ENCODE results near the gene SLC27A4.

Gene SLC27A4

GRCh38 chr9:128392302-128393144, 52.2 kb downstream of the SLC27A4 start:
- no peak for FAIRE-seq

DNA sequence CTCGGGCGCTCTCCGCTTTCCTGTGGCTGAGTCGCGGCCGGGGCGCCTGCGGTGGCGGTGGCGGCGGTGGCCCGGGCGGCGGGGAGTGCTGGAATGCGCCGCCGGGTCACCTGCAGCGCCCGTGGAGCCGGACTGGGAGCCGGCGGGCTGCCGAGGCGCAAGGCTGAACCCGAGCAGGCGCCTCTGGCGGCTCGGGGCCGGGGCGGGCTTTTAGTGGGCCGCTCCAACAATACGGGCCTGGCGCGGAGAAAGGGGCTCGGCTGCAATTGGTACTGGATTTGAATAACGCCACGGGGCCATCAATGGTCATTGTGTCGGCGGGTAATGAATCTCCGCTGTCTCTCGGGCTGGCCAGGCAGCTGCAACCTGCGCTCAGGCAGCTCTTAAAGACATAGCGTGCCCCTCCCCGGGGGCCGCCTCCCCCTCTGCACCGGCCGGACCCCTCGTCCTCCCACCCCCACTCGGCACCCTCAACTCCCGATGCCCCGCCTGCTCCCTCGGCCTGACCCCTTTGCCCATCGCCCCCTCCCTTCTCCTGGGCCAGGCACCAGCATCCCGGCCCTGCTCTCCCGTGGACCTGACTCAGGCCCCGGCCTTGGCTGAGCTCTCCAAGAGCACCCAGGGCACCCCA, 52.9 kb downstream of the SLC27A4 start:
- FAIRE-seq, result no peak

GRCh38 chr9:128393970-128394369, 53.6 kb downstream of the SLC27A4 start:
- no peak for FAIRE-seq

DNA sequence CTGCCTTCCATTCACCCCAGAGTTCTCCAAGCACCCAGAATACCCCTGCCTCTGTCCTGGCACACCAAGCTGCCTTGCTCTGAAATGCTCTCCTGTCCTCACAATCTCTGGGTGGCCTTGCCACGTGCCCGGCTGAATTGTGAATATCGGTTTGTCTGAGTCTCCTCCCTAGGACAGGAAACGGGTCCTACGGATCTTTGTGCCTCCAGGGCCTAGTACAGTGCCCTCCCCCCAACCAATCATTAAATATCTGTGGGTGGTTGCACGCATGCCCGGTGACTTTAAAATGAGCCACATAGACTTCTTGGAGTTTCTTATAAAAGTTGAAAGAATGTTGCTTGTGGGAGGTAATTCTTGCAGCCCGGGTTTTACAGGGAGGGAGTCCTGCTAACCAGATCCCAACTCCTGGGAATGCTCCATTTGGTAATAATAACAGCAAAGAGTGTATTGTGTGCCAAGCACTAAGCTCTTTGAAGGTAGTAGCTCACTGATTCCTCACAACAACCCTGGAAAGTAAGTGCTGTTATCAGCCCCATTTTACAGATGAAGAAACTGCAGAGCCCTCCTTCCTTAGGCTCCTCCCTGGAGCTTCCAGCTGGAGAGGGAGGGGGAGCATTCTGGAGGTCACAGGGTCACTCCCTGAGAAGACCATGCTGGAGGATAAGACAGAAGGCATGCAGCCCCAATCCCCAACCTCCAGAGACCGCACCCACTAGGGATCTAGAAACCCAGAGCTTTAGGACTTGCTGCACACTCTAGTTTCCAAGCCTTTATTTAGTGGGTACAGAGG, 54.2 kb downstream of the SLC27A4 start:
- FAIRE-seq, result no peak

DNA sequence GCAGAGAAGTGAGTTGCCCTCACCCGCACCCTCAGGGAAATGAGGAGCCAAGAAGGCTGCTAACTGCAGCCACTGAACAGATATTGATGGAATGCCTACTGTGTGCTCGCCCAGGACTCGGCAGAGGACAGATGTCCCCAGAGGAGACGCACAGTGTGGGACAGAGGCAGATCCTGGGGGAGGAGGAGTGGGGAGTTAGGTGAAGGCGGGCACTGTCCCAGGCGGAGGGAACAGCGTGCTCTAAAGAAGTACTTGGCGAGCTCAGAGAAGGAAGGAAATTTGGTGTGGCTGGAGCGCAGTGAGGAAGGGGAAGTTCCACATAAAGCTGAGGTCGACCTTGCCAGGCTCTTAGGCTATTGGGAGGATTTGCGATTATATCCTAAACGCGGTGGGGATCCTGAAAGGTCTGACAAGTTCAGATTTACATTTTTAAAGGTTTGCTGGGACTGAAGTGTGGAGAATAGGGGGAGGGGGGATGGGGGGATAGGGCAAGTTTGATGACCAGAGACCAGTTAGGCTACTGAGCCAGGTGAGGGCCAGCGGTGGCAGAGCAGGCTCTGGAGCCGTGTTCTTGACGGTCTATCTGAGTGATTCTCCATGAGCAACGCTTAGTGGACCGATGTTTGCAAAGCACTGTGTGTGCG, 56.8 kb downstream of the SLC27A4 start:
- FAIRE-seq, result no peak

DNA sequence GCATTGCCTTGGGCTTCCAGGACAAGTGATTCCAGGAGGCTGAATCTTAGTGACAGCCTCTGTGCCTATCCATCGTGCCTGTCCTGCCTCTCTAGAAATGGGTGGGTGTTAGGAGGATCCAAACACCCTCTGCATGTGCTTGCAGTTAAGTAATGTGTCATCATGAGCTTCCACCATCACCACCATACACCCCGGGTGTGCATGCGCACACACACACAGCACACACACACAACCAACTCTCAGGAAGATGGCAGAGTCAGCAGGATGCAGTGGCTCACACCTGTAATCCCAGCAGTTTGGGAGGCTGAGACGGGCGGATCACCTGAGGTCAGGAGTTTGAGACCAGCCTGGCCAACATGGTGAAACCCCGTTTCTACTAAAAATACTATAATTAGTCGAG, 57.5 kb downstream of the SLC27A4 start:
- no peak for FAIRE-seq

GRCh38 chr9:128399861-128400260, 59.5 kb downstream of the SLC27A4 start:
- FAIRE-seq, result no peak

DNA sequence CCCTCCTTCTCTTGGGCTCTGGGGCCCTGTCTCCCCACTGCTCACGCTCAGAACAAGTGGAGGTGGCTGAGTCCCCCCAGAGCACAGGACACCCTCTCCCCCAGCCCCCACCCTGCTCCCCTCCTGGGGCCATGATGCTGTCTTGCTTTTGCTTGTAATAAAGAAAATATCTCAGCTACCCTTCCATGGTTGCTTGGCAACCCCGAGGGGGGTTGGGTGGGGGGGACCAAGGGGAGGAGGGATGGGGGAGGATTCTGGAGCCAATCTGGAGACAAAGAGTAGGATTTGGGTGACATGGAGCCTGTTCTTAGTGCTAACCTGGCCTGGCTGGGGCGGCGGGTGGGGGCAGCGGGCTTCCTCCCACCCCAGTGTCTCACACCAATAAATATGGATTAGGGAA, 64.2 kb downstream of the SLC27A4 start:
- no peak for FAIRE-seq

DNA sequence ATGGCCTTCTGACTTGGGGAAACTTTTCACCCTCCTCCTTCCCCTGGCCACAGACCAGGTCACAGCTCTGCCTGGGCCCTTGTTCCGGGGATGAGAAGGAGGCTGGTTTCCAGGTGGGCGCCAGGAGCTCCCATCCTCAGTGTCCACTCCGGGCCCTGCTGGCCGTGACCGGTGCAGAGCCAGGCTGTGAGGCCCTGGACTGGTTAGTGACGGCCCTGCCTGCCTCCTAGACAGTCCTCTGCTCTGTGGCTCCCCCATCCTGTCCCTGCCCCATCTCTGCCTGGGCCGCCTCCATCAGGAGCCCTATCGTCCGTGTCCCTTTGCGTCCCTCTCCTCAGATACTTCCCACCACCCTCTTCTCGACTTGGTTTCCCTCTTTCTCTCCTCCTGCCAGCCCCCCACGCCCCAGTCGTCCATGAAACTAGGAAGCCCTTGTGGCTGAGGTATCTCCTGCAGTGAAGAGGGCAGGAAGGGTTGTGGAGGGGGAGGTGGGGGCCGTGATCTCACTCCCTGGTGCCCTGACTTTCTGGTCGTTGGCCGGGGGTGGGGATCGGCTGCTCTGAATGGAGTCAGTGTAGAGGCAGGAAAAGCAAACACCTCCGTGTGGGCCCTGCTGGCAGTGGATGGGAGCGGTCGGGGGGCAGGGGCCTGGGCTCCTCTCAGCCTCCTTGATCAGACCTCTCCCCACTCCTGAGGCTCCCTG, 64.9 kb downstream of the SLC27A4 start:
- no peak for FAIRE-seq

DNA sequence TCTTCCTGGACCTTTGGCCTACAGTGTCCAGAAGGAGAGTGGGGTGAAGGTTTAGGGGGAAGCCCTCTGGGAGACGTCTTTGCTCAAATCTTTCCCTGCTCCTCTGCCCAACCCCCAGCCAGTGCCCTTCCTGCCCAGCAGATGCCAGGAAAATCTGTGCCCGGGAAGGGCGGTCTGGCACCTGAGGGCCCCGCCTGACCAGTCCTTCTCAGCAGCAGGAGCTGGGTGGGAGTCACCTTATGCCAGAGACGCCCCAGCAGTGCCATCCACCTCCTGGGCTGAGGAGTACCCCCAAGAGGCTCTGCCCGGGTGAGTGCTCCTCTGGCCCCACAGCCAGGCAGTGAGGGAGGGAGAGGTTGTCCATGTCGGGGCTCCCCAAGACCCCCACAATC, 65.4 kb downstream of the SLC27A4 start:
- FAIRE-seq, result no peak

- no peak for FAIRE-seq
These were observed 66.6 kb downstream of the SLC27A4 start for GRCh38 chr9:128406848-128407391.

DNA sequence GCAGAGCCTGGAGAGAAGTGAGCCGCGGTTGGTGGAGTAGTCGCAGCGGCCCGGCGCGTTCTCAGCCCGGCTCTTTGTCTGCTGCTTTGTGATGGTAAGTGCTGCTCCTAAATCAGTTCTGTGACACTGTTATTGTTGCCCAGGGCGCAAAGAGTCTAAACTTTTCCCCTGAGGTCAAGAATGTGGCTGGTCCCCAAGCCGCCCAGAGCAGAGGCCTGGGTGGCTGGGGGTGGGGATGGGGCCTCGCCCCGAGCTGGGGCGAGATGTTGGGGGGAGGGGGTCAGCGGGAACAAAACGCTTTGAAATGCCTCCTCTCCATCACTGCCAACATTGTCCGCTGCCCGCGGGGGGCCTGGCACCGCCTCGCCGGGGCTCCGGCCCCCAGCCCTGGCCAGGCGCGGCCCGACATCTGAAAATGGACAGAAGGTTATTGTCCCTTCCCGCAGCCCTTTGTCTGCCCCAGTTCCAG, 68.7 kb downstream of the SLC27A4 start:
- FAIRE-seq, result no peak

DNA sequence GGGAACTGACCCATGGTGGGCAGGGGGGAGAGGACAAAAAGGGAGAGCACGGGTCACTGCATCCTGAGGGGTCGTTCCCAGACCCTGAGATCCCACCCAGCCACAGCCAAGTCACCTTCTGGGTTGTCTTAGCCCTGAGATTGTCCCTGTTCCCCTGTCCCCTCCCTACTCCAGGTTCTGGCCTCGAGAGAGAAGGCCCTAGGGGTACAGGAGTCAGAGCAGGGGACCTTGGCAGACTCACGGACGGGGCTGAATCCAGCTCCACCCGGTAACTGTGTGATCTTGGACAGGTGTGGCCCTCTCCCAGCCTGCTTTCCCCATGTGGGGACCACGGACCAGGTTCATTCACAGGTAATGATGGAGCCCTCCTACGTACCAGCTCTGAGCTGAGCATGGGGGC, 69.1 kb downstream of the SLC27A4 start:
- no peak for FAIRE-seq

DNA sequence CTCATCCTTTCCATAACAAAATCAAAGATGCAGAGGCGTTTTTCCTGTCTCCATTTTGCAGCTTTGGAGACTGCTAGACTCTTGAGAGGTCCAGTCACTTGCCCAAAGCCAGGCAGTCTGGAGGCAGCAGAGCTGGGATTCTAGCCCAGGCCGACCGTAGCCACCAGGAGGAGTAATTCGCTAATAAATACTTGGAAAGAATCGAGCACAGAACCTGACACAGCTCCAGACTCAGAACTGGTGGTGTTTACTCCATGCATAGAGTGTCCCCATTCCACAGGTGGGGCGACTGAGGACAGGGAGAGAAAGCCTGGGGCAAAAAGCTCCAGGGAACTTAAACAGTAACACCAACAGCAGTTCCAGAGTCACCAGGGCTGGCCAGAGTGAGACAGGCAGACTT, 69.7 kb downstream of the SLC27A4 start:
- no peak for FAIRE-seq

Measured in TTC549 (cell line).